G401.6 (cell line): ENCODE data around the gene CAMKMT.
"Not testable (repeated sequence)": the region's sequence is repeated elsewhere in the genome, so short reads cannot be mapped to it uniquely, and the experiment has no call there.

ENCODE experiments used
- FAIRE-seq: peaks from 2 replicates; lab custom pipeline; 2012; peaks lifted over from hg19 to GRCh38; lab: Jason Lieb, UNC

CAMKMT gene

GRCh38 chr2:44505664-44506063 is 143.9 kb downstream of the CAMKMT start:
- FAIRE-seq, result not testable (repeated sequence)

DNA sequence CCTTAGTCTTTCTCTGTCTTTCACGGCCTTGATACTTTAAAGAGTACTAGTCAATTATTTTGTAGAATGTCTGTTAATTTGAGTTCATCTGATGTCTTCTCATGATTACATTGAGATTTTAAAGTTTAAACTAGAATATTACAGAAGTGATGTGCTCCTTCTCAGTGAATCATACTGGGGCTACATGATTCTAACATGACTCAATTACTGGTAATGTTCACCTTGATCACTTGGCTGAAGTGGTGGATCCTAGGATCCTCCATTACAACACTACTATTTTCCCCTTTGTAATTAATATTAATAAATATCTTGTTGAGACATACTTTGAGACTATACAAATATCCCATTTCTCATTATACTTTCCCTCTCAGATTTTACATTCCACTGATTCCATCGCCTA is 148.5 kb downstream of the CAMKMT start:
- FAIRE-seq, result no peak

DNA sequence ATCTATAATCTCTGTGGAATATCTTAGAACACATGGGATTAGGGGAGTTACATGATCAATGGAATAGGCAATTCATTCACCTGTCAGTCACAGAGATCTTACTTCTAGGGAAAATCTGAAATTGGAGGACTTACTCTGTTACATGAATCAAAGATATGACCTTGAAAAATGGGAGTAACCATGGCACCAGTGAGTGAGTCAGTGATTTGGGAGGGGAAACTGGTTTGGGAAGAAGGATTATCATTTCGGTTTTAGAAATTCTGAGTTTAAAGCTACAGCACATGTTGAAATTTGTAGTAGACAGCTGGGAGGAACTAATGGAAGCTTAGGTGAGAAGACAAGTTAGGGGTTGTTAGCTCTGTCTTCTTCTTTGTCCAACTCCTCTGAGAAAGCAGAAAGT is 153.7 kb downstream of the CAMKMT start:
- FAIRE-seq, result no peak

DNA sequence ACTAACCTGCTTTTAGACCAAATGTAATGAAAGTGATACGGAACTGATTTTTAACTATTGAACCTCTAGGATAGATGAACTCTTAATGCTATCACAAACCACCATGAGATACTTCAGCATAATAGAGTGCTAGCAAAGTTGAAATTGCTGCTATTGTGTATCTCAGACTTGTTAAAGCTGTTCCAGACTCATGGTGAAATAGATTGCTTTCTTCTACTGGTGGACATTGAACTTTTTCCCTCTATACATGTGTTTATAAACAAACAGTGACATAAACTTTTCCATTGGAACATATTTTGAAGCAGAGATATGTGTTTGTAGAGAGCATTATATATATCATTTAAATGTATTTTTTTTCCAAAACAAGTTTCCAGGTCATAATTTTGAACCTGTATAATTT is 157.3 kb downstream of the CAMKMT start:
- no peak for FAIRE-seq

DNA sequence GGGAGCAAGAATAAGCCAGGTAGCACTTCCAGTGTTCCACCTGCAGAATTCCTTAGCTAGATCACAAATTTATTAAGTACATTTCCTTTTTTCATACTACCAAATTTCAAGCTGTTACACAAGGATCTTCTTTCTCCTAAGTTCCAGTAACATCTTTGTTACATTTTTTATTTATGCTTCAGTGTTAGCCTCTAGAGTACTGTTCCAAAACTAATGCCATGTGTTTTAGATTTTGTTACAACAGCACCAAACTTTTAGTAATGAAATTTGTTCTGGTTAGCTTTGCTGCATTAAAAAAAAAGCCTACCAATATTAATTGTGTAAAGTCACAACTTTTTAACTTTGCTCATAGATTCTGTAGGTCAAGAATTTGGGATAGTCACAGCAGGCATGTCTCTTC is 161.1 kb downstream of the CAMKMT start:
- no peak for FAIRE-seq

- FAIRE-seq, result no peak
Observed at GRCh38 chr2:44524347-44524926, 162.7 kb downstream of the CAMKMT start.

DNA sequence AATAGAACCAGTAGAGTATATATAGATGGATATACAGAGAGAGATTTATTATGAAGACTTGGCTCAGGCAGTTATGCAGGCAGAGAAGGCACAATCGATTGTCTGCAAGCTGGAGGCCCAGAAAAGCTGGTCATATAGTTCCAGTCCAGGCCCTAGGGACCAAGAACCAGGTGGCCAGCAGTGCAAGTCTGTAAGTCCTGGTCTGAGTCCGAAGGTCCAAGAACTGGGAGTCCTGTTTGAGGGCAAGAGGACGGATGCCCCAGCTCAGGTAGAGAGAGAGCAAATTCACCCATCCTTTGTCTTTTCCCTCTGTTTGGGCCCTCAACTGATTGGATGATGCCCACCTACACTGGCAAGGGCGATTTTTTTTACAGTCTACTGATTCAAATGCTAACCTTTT is 164.6 kb downstream of the CAMKMT start:
- no peak for FAIRE-seq

- no peak for FAIRE-seq
Observed at GRCh38 chr2:44528595-44528994, 166.8 kb downstream of the CAMKMT start.

DNA sequence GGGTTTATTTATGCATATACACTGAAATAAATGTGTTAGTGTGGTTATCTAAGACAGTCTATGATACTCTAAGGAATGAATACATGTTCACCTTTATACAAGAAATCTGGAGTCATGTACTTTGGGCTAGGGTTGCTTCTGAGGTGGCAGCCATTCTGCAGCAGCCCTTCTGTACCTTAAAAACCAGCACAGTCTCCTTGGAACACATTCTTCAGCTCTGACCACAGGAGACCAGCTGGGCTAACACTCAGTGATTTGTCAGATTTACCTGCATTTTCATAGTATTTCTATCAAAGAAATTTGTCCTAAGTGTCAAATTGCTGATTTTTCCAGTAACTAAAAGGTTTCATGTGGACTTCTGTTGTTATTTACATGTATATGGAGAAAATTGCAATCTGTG is 167.7 kb downstream of the CAMKMT start:
- FAIRE-seq, result no peak

- no peak for FAIRE-seq
Observed at GRCh38 chr2:44531289-44531688, 169.5 kb downstream of the CAMKMT start.

DNA sequence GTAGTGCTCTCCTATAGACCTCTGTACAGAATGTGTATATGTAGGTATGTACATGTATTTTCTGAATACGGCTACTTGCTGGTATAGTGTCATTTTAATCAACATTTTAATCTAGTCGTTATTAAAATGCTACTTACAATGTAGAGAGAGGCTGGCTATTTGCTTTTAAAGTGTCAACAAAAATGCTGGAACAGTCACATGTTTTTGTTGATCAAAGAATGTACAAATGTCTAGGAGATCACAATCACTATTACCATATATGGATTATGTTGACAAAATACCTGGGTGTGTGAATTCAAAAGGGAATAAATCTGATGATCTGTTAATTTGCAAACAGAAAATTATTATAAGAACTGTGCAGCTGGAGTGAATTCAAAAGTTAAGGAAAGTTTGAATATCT is 170.3 kb downstream of the CAMKMT start:
- FAIRE-seq, result no peak

DNA sequence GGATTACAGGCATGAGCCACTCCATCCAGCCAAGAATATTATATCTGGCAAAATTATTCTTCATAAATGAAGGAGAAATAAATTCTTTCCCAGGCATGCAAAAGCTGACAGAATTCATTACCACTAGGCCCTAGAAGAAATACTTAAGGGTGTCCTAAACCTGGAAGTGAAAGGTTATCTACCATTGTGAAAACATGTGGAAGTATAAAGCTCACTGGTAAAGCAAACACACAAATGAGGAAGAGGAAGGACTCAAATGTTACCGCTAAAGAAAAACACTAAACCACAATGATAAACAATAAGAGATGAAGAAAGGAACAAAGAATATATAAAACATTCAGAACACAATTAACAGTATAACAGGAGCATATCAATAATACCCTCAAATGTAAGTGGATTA is 171.8 kb downstream of the CAMKMT start:
- no peak for FAIRE-seq

GRCh38 chr2:44535376-44535775 is 173.6 kb downstream of the CAMKMT start:
- no peak for FAIRE-seq

DNA sequence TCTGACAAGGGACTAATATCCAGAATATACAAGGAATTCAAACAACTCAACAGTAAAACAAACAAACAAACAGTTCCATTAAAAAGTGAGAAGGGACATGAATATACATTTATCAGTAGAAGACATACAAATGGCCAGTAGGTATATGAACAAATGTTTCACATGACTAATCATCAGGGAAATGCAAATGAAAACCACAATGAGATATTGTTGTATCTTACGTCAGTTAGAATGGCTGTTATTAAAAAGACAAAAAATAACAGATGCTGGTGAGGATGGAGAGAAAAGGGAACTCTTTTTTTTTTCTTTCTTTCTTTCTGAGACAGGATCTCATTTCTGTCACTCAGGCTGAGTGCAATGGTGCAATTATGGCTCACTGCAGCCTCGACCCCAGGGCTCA is 175.5 kb downstream of the CAMKMT start:
- no peak for FAIRE-seq

DNA sequence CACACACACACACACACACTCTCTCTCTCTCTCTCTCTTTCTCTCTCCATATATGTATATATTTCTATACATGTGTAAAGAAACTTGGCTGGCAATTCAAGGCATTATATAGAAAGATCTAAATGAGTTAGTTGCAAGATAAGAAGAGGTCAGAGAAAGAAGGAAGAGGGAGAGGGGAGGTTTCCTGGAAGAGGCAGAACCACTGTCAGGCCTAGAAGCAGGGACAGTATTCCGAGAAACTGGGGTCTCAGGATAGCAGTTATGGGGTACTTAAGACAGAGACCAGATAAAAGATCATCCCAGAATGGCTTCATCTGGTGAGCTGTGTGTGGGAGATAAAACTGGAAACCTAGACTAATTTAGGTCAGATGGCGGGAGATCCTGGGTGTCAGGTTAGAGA is 180.8 kb downstream of the CAMKMT start:
- no peak for FAIRE-seq

- FAIRE-seq, result no peak
Observed at GRCh38 chr2:44543773-44544725, 182.3 kb downstream of the CAMKMT start.

DNA sequence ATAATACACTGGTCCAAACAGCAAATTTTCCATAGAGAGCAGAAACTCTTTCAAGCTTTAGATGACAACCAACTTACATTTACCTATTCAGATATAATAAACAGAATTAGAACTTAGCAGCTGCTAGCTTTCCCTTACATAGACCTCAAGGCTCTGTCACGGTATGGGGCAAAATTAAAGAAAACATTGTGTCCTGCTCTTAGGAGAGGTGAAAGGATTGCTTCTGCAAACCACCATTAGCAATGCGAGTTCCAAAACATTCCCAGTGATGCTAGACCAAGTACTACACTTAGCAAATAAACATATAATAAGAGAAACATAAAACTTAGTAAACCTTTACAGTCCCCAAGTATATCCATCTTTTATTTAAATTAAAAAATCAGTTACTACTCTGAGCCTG is 183.3 kb downstream of the CAMKMT start:
- no peak for FAIRE-seq

DNA sequence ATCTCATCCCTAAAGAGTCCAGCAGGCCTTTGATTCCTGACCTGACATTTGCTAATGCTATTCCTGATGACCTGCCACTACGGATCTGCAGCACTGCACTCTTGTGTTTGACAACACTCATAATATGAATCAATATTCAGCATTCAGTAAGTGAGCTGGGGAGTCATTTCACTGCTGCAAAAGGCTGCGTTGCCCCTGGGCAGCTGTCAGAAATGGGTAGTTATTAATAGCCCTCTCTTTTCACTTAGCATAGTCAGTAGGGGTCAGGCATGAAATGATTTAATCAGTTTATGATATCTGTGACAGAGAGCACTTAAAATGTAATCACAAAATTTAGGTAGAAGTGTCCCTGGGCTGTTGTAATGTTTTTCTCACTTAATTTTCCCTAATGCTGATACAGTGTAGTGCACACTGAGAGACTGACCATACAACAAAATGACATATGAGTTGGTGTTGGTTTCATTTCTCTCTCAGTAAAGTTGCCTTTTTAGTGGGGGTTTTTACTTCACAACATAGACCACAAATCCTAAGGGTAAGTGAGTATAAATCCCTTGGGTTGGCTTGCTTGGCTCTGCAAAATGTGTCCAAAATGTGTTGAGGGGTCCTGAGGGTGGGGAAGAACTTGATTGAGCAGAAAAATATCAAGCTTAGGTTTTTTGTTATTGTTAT is 184.8 kb downstream of the CAMKMT start:
- FAIRE-seq, result no peak

DNA sequence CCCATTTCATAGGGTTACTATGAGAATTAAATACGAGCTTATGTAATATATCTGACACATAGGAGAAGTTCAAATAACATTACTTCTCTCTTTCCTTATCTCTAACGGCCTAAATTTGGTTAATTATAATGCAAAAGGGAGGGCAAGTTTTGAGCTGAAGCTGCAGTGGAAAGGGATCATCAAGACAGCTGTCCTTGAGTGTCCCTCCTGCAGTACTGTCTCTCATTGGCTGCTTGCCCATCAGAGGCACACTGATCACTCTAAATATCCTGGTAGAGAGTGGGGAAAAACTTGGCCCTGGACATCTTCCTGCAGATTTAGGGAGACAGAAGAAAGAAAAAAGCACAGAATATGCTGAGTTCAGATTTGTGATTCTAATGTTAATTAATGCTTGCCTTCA is 186.0 kb downstream of the CAMKMT start:
- no peak for FAIRE-seq

- no peak for FAIRE-seq
Observed at GRCh38 chr2:44548221-44549098, 186.7 kb downstream of the CAMKMT start.

- no peak for FAIRE-seq
Observed at GRCh38 chr2:44549099-44549471, 187.3 kb downstream of the CAMKMT start.

GRCh38 chr2:44549856-44550255 is 188.1 kb downstream of the CAMKMT start:
- FAIRE-seq, result no peak
